ENCODE results near the gene DIS3L2. TPM values are rescaled to one million over a fixed set of nuclear protein-coding genes. Genes with fewer than 3 reads are reported as not detected.

Gene DIS3L2
- total RNA-seq, 1 experiment from 2014 or later, result 28.5 TPM

DNA sequence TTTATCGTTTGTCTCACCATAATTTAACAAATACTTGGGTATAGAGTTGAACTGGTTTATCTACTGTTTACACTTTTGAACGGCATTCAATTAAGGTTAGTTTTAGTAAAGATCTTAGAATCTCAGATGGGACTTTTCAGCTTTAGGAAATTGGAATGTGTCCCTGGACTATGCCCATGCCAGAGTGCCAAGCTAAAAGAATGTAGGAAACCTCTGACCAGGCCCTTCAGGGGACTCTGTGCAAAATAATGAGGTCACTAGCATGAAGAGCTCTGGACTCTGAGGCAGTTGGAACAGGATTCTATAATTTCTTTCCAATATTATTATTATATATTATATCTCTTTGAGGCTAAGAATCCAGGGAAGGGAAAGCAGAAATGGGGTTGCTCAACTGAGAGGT lies 13.5 kb downstream of the DIS3L2 start:
- CTCF ChIA-PET, result interaction anchor here (1.7 kb wide), 1 partner anchor 49 kb away, joined by 5 read pairs; no protein-coding TSS in a partner anchor
- no peak for ATAC-seq
- no peak overlapping the region for H3K27ac Mint-ChIP-seq

DNA sequence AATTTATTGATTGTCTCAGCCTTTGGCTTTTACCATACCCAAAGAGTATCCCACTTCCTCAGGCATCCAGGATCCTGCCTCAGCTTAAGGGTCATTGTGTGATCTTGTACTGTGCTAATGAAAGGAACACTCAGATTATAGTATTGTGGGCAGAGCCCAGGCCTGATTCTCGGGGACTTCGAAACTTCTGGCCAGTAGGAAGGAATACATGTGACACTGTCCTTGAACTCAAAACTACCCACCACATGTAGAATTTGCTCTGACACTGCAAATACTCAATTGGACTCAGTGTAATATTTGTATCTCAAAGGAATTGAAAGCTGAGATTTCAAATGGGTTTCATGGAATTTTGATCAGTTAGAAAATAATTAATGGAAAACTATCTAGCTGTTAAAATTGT lies 15.9 kb downstream of the DIS3L2 start:
- ChIA-PET POLR2A (interaction anchor here (0.6 kb wide), 1 partner anchor 102 kb away, joined by 6 read pairs; no protein-coding TSS in a partner anchor), CTCF (interaction anchor here (1.2 kb wide), 1 partner anchor 76 kb away, joined by 3 read pairs; no protein-coding TSS in a partner anchor)
- Mint-ChIP-seq H3K4me1 (peaks cover 9% of the 10 kb centered on the region; the same call in 1 of the 2 replicates), H3K9me3 (no peaks in the 10 kb centered on the region), H3K27me3 (ENCODE audit: low read depth) (no peaks in the 10 kb centered on the region), H3K27ac (no peak overlapping the region), H3K36me3 (no peaks in the 10 kb centered on the region), H3K4me3 (no peak overlapping the region)
- no peak for DNase-seq (ENCODE audit: low spot score)
- ATAC-seq, result no peak
- TF ChIP-seq, protein P1, sequence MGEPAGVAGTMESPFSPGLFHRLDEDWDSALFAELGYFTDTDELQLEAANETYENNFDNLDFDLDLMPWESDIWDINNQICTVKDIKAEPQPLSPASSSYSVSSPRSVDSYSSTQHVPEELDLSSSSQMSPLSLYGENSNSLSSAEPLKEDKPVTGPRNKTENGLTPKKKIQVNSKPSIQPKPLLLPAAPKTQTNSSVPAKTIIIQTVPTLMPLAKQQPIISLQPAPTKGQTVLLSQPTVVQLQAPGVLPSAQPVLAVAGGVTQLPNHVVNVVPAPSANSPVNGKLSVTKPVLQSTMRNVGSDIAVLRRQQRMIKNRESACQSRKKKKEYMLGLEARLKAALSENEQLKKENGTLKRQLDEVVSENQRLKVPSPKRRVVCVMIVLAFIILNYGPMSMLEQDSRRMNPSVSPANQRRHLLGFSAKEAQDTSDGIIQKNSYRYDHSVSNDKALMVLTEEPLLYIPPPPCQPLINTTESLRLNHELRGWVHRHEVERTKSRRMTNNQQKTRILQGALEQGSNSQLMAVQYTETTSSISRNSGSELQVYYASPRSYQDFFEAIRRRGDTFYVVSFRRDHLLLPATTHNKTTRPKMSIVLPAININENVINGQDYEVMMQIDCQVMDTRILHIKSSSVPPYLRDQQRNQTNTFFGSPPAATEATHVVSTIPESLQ (CRISPR knock-in tag; IDR thresholded peaks at IDR 0.05), result no peak
- TF ChIP-seq NR1H2 (CRISPR knock-in tag; IDR thresholded peaks at IDR 0.05), result no peak
- TF ChIP-seq USF2 (CRISPR knock-in tag; IDR thresholded peaks at IDR 0.05), result no peak
- no peak for TF ChIP-seq ZNF121 (CRISPR knock-in tag; IDR thresholded peaks at IDR 0.05)
- TF ChIP-seq, protein P2, sequence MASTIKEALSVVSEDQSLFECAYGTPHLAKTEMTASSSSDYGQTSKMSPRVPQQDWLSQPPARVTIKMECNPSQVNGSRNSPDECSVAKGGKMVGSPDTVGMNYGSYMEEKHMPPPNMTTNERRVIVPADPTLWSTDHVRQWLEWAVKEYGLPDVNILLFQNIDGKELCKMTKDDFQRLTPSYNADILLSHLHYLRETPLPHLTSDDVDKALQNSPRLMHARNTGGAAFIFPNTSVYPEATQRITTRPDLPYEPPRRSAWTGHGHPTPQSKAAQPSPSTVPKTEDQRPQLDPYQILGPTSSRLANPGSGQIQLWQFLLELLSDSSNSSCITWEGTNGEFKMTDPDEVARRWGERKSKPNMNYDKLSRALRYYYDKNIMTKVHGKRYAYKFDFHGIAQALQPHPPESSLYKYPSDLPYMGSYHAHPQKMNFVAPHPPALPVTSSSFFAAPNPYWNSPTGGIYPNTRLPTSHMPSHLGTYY (CRISPR knock-in tag; IDR thresholded peaks at IDR 0.05), result no peak
- TF ChIP-seq OVOL2 (CRISPR knock-in tag; IDR thresholded peaks at IDR 0.05; ENCODE audit: borderline replicate concordance), result no peak
- TF ChIP-seq CREM (CRISPR knock-in tag; IDR thresholded peaks at IDR 0.05), result no peak
- no peak for TF ChIP-seq ESRRA (CRISPR knock-in tag; IDR thresholded peaks at IDR 0.05; ENCODE audit: borderline replicate concordance)
- no peak for TF ChIP-seq FOXJ3 (CRISPR knock-in tag; IDR thresholded peaks at IDR 0.05; ENCODE audit: borderline replicate concordance)

More for the DNA sequence above, 13.5 kb downstream of the DIS3L2 start:
- peaks cover 5% of the 10 kb centered on the region for H3K9me3 Mint-ChIP-seq
- peaks cover 2% of the 10 kb centered on the region; the same call in 1 of the 2 replicates for H3K36me3 Mint-ChIP-seq
- TF ChIP-seq TP53 (CRISPR knock-in tag; IDR thresholded peaks at IDR 0.05) (no peak), ZNF671 (CRISPR knock-in tag; IDR thresholded peaks at IDR 0.05) (no peak), PRRX2 (CRISPR knock-in tag; IDR thresholded peaks at IDR 0.05) (no peak), ETV6 (CRISPR knock-in tag; IDR thresholded peaks at IDR 0.05) (no peak), OVOL2 (CRISPR knock-in tag; IDR thresholded peaks at IDR 0.05; ENCODE audit: borderline replicate concordance) (no peak), NFE2L1 (CRISPR knock-in tag; IDR thresholded peaks at IDR 0.05) (no peak), ZNF219 (CRISPR knock-in tag; IDR thresholded peaks at IDR 0.05; ENCODE audit: borderline replicate concordance) (no peak)
- TF ChIP-seq, protein P3, sequence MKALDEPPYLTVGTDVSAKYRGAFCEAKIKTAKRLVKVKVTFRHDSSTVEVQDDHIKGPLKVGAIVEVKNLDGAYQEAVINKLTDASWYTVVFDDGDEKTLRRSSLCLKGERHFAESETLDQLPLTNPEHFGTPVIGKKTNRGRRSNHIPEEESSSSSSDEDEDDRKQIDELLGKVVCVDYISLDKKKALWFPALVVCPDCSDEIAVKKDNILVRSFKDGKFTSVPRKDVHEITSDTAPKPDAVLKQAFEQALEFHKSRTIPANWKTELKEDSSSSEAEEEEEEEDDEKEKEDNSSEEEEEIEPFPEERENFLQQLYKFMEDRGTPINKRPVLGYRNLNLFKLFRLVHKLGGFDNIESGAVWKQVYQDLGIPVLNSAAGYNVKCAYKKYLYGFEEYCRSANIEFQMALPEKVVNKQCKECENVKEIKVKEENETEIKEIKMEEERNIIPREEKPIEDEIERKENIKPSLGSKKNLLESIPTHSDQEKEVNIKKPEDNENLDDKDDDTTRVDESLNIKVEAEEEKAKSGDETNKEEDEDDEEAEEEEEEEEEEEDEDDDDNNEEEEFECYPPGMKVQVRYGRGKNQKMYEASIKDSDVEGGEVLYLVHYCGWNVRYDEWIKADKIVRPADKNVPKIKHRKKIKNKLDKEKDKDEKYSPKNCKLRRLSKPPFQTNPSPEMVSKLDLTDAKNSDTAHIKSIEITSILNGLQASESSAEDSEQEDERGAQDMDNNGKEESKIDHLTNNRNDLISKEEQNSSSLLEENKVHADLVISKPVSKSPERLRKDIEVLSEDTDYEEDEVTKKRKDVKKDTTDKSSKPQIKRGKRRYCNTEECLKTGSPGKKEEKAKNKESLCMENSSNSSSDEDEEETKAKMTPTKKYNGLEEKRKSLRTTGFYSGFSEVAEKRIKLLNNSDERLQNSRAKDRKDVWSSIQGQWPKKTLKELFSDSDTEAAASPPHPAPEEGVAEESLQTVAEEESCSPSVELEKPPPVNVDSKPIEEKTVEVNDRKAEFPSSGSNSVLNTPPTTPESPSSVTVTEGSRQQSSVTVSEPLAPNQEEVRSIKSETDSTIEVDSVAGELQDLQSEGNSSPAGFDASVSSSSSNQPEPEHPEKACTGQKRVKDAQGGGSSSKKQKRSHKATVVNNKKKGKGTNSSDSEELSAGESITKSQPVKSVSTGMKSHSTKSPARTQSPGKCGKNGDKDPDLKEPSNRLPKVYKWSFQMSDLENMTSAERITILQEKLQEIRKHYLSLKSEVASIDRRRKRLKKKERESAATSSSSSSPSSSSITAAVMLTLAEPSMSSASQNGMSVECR (CRISPR knock-in tag; IDR thresholded peaks at IDR 0.05; ENCODE audit: borderline replicate concordance), result no peak
- TF ChIP-seq, protein P4, sequence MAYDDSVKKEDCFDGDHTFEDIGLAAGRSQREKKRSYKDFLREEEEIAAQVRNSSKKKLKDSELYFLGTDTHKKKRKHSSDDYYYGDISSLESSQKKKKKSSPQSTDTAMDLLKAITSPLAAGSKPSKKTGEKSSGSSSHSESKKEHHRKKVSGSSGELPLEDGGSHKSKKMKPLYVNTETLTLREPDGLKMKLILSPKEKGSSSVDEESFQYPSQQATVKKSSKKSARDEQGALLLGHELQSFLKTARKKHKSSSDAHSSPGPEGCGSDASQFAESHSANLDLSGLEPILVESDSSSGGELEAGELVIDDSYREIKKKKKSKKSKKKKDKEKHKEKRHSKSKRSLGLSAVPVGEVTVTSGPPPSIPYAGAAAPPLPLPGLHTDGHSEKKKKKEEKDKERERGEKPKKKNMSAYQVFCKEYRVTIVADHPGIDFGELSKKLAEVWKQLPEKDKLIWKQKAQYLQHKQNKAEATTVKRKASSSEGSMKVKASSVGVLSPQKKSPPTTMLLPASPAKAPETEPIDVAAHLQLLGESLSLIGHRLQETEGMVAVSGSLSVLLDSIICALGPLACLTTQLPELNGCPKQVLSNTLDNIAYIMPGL (CRISPR knock-in tag; IDR thresholded peaks at IDR 0.05), result no peak
- TF ChIP-seq, protein P5, sequence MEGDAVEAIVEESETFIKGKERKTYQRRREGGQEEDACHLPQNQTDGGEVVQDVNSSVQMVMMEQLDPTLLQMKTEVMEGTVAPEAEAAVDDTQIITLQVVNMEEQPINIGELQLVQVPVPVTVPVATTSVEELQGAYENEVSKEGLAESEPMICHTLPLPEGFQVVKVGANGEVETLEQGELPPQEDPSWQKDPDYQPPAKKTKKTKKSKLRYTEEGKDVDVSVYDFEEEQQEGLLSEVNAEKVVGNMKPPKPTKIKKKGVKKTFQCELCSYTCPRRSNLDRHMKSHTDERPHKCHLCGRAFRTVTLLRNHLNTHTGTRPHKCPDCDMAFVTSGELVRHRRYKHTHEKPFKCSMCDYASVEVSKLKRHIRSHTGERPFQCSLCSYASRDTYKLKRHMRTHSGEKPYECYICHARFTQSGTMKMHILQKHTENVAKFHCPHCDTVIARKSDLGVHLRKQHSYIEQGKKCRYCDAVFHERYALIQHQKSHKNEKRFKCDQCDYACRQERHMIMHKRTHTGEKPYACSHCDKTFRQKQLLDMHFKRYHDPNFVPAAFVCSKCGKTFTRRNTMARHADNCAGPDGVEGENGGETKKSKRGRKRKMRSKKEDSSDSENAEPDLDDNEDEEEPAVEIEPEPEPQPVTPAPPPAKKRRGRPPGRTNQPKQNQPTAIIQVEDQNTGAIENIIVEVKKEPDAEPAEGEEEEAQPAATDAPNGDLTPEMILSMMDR (IDR thresholded peaks at IDR 0.05), result no peak
- TF ChIP-seq, protein P6, sequence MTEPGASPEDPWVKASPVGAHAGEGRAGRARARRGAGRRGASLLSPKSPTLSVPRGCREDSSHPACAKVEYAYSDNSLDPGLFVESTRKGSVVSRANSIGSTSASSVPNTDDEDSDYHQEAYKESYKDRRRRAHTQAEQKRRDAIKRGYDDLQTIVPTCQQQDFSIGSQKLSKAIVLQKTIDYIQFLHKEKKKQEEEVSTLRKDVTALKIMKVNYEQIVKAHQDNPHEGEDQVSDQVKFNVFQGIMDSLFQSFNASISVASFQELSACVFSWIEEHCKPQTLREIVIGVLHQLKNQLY (CRISPR knock-in tag; IDR thresholded peaks at IDR 0.05), result no peak
- H3K27me3 Mint-ChIP-seq (ENCODE audit: low read depth), result no peaks in the 10 kb centered on the region
- H3K4me3 Mint-ChIP-seq, result no peak overlapping the region
- no peak for DNase-seq (ENCODE audit: low spot score)
- peaks cover 9% of the 10 kb centered on the region; the same call in 1 of the 2 replicates for H3K4me1 Mint-ChIP-seq
- POLR2A ChIA-PET, result no interaction called here

Measured in WTC11 (cell line).